Measurements from ENCODE around the gene ABI3BP. TPM values are rescaled to one million over a fixed set of nuclear protein-coding genes. Genes with fewer than 3 reads are reported as not detected.

Gene ABI3BP
- total and polyA plus RNA-seq, 11 donors = 7.8 to 96.6 (median 26.4) TPM

- Histone ChIP-seq H3K36me3 (peaks cover 0 to 33% (median 0%) of the 10 kb centered on the region in 9 donors), H3K4me1 (no peaks in the 10 kb centered on the region), H3K27me3 (no peaks in the 10 kb centered on the region), H3K4me3 (no peak overlapping the region), H3K27ac (no peak overlapping the region), H3K9me3 (peaks cover 0 to 16% (median 5%) of the 10 kb centered on the region in 12 donors)
- TF ChIP-seq CTCF (IDR thresholded peaks at IDR 0.05) (no peak), POLR2A (IDR thresholded peaks at IDR 0.05) (no peak)
- ATAC-seq (no peak), DNase-seq (no peak)
- intact Hi-C loops (cut with DNase I) = loop anchor here in 1 of 10 donors (10.0 kb wide), 1 partner anchor 325 kb away; no protein-coding TSS in a partner anchor
- WGBS, 4 donors = 92 to 98% (median 96%) methylated on average over 2 of the region's 2 CpGs
These were observed 203.6 kb downstream of the ABI3BP start for GRCh38 chr3:100789579-100789978.

- H3K36me3 ChIP-seq = peaks cover 0 to 17% (median 0%) of the 10 kb centered on the region in 9 donors
- no peak overlapping the region for H3K4me3 ChIP-seq
- TF ChIP-seq CTCF (IDR thresholded peaks at IDR 0.05) (no peak), POLR2A (IDR thresholded peaks at IDR 0.05) (no peak)
- no peak for DNase-seq
- no peak overlapping the region for H3K27ac ChIP-seq
- 76 to 80% (median 79%) methylated on average over 3 of the region's 3 CpGs for WGBS, 4 donors
- peaks cover 0 to 9% (median 0%) of the 10 kb centered on the region in 12 donors for H3K4me1 ChIP-seq
- no peak for ATAC-seq
- intact Hi-C loops (cut with DNase I) = loop anchor here in 1 of 10 donors (10.0 kb wide), 1 partner anchor 319 kb away; no protein-coding TSS in a partner anchor
- peaks cover 0 to 16% (median 5%) of the 10 kb centered on the region in 12 donors for H3K9me3 ChIP-seq
- H3K27me3 ChIP-seq = no peaks in the 10 kb centered on the region
These were observed 209.6 kb downstream of the ABI3BP start for GRCh38 chr3:100783619-100784018.

DNA sequence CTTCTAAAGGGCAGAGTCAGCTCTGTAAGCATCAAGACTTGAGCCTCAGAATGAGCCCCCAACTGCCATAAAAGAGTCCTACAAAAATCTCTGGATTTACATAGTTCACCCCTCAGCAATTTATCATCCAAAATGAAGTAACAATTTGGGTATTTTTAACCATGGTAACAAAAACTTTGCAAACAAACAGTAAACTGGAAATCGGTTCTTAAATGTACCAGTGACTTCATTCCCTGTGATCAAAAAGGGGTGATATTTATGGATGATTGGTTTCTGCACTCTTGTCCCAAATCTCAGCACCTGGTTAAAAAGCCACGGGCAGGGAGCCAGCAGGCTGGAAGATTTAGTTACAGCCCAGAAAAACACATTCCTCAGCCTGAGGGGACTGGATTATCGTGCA, 210.3 kb downstream of the ABI3BP start:
- Histone ChIP-seq H3K27me3 (no peaks in the 10 kb centered on the region), H3K9me3 (peaks cover 0 to 16% (median 5%) of the 10 kb centered on the region in 12 donors), H3K4me1 (peaks cover 0 to 9% (median 0%) of the 10 kb centered on the region in 12 donors), H3K27ac (peak overlapping the region in 2 of 12 donors; percentile 12 to 20), H3K36me3 (peaks cover 0 to 24% (median 0%) of the 10 kb centered on the region in 9 donors), H3K4me3 (no peak overlapping the region)
- TF ChIP-seq POLR2A (IDR thresholded peaks at IDR 0.05) (no peak), CTCF (IDR thresholded peaks at IDR 0.05) (no peak)
- WGBS, 4 donors = 55 to 65% (median 56%) methylated on average over 3 of the region's 3 CpGs
- ATAC-seq = no peak
- DNase-seq = peak in 1 of 5 donors; percentile 26
- intact Hi-C loops (cut with DNase I) = loop anchor here in 1 of 10 donors (10.0 kb wide), 1 partner anchor 318 kb away; no protein-coding TSS in a partner anchor

DNA sequence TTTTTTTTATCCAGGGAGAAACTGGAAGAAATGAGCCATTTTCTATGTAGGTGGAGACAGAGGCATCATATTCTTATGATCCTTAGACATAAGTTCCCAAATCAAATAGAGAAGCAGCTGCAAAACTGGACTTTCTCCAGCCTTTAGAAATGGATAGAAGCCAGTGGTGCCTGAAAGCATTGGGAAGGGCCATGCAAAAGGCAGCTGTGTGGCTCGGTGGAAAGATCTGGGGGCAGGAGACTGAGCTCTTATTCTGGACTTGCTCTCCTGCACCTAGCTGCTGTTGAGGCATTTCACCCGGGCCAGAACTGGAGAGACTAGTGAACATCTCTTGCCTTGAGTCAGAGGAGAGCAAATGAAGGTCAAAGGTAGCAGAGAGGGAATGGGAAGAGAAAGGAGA, 210.9 kb downstream of the ABI3BP start:
- peaks cover 0 to 29% (median 0%) of the 10 kb centered on the region in 9 donors for H3K36me3 ChIP-seq
- H3K4me3 ChIP-seq = no peak overlapping the region
- peaks cover 0 to 16% (median 5%) of the 10 kb centered on the region in 12 donors for H3K9me3 ChIP-seq
- H3K4me1 ChIP-seq = peaks cover 0 to 9% (median 0%) of the 10 kb centered on the region in 12 donors
- TF ChIP-seq POLR2A (IDR thresholded peaks at IDR 0.05) (no peak), CTCF (IDR thresholded peaks at IDR 0.05) (no peak)
- intact Hi-C loops (cut with DNase I) = loop anchor here in 1 of 10 donors (10.0 kb wide), 1 partner anchor 318 kb away; no protein-coding TSS in a partner anchor
- H3K27ac ChIP-seq = peak overlapping the region in 1 of 12 donors; percentile 20
- H3K27me3 ChIP-seq = no peaks in the 10 kb centered on the region
- WGBS, 4 donors = 31 to 50% (median 43%) methylated on average over 2 of the region's 2 CpGs
- peak in 3 of 5 donors; percentile 17 to 33 (median 31) for DNase-seq
- ATAC-seq = peak in 2 of 4 donors; percentile 56 to 68
